GM20431 (cell line): ENCODE measurements around the gene RRAGD.
"Not testable (repeated sequence)": the region's sequence is repeated elsewhere in the genome, so short reads cannot be mapped to it uniquely, and the experiment has no call there.

Source experiments
- in situ Hi-C: fragments of 300-500 bp; cut with MseI, MboI; formaldehyde crosslinking; loops from one replicate; pipeline ENCODE4 v1.15.0; 2020; ENCODE audit warnings: low sequenced_read_pairs; ENCODE audit not compliant: unreplicated experiment

RRAGD gene

GRCh38 chr6:89414215-89414614 is 2.1 kb upstream of the RRAGD start:
- in situ Hi-C loops = no loop called here

- in situ Hi-C loops = no loop called here
These were observed 930 bp upstream of the RRAGD start for GRCh38 chr6:89413006-89413400.

DNA sequence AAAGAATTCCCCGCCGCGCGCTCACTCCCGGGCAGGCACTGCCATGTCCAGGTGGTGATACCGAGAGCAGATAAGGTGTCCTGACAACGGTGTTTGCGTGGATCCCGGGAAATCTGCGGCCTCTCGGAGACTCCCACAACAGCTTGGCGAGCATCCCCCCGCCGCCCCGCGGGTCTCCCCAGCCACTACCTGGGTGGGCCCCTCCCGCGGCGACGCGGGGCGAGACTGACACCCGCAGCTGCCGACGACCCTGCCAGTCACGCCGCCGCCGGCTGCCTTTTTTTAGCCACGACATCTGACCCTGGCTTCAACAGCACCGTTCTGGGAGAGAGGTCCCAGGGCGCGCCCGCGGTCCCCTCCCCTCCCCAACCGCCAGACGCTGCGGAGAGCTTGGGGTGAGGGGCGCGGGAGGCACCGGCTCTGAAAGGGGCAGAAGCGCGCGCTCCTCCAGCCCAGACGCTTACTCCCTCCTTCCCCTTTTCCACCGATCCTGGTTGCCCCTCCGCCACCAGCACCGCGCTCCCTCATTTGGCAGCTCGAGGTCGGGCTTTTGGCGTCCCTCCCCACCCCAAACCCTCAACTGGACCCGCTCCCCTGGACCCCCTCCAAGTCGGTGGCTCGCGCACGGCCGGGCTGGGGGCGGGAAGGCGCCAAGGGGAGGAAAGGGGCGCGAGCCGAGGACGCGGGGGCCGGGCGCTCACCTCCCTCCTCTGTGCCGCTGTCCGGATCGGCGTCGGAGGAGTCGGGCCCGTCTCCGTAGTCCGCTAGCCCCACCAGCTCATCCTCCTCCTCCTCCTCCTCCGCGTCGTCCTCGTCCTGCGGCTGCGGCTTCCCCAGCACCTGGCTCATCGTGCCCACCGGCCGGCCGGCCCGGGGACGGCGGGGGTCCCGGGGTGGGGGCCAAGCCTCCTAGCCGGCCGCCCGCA is 665 bp downstream of the RRAGD start:
- in situ Hi-C loops = no loop called here

GRCh38 chr6:89410788-89411144 is 1.3 kb downstream of the RRAGD start:
- in situ Hi-C loops = no loop called here

DNA sequence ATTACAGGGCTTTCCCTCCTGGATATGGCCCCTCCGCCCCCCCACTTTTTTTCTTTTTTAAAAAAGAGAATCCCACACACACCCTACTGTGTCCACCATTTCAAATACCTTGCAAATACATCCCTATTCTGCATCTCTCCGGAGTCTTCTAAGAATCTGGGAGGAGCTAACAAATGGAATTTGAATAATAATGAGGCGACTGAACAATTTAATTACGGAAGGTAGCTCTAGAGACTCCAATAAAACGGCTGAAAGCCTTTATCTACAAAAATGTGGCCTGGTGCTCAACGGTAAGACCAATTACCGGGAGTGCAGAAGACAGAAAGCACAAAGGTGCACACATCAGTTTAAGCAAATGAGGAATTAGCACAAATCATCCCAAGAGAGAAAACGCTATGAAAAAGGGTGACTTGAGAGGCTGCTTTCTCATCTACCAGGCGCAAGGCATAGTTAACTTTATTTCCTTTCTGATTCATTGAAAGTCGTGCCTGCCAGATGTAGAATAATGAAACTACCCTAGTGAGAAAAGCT is 1.8 kb downstream of the RRAGD start:
- in situ Hi-C loops = no loop called here

DNA sequence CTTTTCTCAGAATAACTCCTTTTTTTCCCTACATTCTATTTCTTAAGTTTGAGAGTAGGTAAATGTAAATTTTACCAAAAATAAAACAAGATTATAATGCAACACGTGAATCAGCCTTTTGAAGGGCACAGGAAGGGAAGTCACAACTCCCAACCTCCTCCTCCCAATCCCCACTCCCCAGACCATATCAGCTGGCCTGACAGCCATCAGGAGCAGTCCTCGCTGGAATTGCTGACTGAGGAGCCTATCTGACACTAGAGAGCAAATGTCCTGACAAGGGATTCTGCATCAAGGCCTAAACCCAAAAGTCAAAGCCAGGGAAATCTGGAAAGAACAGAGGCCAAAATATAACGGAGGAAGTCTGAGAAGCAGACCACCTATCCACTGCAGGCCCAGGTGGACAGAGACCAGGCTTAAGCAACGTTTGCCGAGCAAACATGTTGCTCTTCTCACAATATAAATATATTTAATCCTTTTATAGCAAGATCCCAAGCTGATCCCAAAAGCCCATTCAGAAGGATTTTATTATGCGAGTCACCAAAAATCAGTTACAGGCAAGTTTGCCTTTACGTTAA is 2.5 kb downstream of the RRAGD start:
- in situ Hi-C loops = no loop called here

GRCh38 chr6:89406141-89406540 is 5.9 kb downstream of the RRAGD start:
- in situ Hi-C loops = no loop called here

DNA sequence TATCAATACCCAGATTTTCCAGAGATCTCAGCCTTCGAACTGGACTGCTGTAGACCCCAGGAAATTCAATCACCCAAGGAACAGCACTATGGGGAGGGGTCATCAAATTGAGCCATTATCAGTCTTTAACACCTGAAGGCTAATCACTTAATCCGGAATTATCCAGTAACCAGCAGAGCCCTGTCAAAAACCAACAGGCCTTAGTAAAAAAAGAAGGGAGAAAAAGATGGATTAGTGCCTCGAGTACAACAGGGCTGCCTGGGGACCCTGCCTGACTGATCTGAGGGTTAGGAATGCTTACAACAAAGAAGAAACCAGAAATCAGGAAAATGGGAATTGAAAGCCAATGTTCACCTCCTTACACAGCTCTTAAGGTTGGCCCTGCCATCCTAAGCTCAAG is 7.6 kb downstream of the RRAGD start:
- in situ Hi-C loops = no loop called here

DNA sequence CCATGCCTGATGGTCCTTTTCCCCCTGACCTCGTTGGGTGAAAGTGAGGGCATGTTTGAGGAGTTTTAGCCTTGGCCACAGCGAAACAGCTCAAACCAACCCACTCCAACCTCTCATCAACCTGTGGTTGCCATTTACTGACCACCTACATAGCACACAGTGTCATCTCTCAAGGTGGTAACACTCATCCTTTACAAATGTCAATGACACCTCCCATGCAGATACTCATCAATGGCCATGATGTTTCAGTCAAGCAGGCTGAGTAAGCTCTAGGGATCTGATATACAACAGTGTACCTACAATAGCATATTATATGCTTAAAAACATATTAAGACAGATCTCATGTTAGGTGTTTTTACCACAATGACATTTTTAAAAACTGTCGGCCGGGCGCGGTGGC is 9.3 kb downstream of the RRAGD start:
- in situ Hi-C loops = no loop called here

GRCh38 chr6:89400912-89401399 is 11.1 kb downstream of the RRAGD start:
- in situ Hi-C loops = no loop called here

- in situ Hi-C loops = no loop called here
These were observed 12.0 kb downstream of the RRAGD start for GRCh38 chr6:89400050-89400449.

DNA sequence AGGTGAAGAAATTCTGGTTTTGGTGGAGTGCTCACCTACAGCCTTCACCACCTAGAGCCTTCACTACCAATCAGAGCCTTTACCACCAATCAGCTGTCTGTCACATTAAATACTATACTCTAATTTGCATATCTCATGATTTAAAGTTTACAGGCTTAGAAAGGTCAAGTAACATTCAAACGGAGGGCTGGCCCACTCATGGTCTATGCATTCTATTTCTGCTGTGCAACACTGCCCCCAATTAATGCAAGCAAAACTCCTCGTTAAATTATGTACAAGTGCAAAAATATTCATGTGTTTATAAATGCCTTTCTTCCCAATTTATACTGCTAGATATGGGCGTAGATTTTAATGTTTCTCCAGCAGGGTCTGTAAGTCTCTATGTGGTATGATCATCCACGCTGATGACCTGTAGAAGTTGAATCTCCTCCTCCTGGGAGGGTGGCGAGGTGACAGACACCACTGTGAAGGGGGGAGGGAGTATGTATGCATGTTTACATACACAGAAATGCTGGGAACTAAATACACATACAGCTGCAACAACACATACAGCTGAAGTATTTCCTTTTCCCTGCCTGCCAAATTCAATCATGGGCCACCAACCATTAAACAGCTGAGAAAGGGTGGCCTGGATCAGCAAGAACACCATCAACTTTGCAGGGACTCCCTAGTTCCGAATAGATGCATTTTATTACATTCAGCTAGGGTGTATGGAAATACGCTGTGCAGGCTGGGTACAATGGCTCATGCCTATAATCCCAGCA is 13.1 kb downstream of the RRAGD start:
- in situ Hi-C loops = no loop called here

GRCh38 chr6:89397884-89398283 is 14.2 kb downstream of the RRAGD start:
- in situ Hi-C loops = not testable (repeated sequence)

- in situ Hi-C loops = no loop called here
These were observed 18.4 kb downstream of the RRAGD start for GRCh38 chr6:89393659-89394058.

GRCh38 chr6:89392823-89393222 is 19.2 kb downstream of the RRAGD start:
- in situ Hi-C loops = no loop called here

DNA sequence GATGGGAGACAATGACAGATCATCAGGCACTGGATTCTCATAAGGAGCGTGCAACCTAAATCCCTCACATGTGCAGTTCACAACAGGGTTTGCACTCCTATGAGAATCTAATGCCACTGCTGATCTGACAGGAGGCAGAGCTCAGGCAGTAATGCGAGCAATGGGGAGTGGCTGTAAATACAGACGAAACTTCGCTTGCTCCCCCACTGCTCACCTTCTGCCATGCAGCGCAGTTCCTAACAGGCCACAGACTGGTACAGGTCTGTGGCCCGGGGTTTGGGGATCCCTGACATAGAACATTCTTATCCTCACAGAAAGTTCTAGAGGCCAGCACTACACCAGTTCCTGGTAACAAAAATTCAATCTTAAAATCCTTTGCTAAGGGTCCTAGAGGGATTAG is 23.2 kb downstream of the RRAGD start:
- in situ Hi-C loops = no loop called here

GRCh38 chr6:89387516-89388201 is 24.4 kb downstream of the RRAGD start:
- in situ Hi-C loops = no loop called here

- in situ Hi-C loops = no loop called here
These were observed 25.1 kb downstream of the RRAGD start for GRCh38 chr6:89386917-89387491.

- in situ Hi-C loops = no loop called here
These were observed 26.2 kb downstream of the RRAGD start for GRCh38 chr6:89385846-89386245.
